K562 (cell line): Measurements from ENCODE around the gene SOX6. TPM values are rescaled to one million over a fixed set of nuclear protein-coding genes. Genes with fewer than 3 reads are reported as not detected.
A peak's percentile ranks its signal among the peaks of the same experiment; 100 is the strongest.

Source experiments
- CBFA2T3 ChIP-seq: fragments of 450-650 bp; IDR thresholded peaks from 2 replicates; pipeline ENCODE4 v1.6.1; 2017
- CTCF ChIP-seq, 3 experiments: IDR thresholded peaks in 2 of 3; conservative IDR thresholded peaks in 1 of 3; 2 replicates each; pipeline ENCODE4 v1.5.1; 2011 to 2012; ENCODE audit warnings: low read length in 3 of 3, mild to moderate bottlenecking in 3 of 3, control low read depth in 2 of 3, improper control_type of control experiment in 1 of 3, inconsistent platforms in 1 of 3, low read depth in 1 of 3, mixed read lengths in 1 of 3, moderate library complexity in 1 of 3; ENCODE audit not compliant: insufficient read depth in 2 of 3
- DPF2 ChIP-seq: fragments of 450-650 bp; IDR thresholded peaks from 2 replicates; pipeline ENCODE4 v1.6.1; 2016
- REST ChIP-seq, 2 experiments: fragments of 450-650 bp; formaldehyde crosslinking in 1 of 2; IDR thresholded peaks; 2 replicates each; pipeline versions ENCODE4 v1.4.0 to v1.6.1; 2014 to 2020; ENCODE audit warnings: mild to moderate bottlenecking in 2 of 2, borderline replicate concordance in 1 of 2, low read depth in 1 of 2
- SMARCE1 ChIP-seq: fragments of 450-650 bp; IDR thresholded peaks from 2 replicates; pipeline ENCODE4 v1.7.1; 2016; ENCODE audit warnings: mild to moderate bottlenecking
- TAL1 ChIP-seq: fragments of 450-650 bp; IDR thresholded peaks from 2 replicates; pipeline ENCODE4 v1.6.1; 2016; ENCODE audit warnings: mild to moderate bottlenecking
- TCF3 ChIP-seq: sonication (generic); formaldehyde crosslinking; IDR thresholded peaks from 2 replicates; pipeline ENCODE4 v1.4.0; 2020; ENCODE audit warnings: mild to moderate bottlenecking, missing genetic modification reagents
- U2AF2 ChIP-seq: fragments of 200-400 bp; formaldehyde crosslinking; optimal IDR thresholded peaks from 2 replicates; pipeline ENCODE3; 2017; ENCODE audit warnings: low read depth, mild to moderate bottlenecking, low read length
- polyA plus RNA-seq, 8 experiments: library from polyadenylated mRNA; depleted of rRNA in 4 of 8; stranded (reverse) in 5 of 8; unstranded in 3 of 8; fragments of >200 nt; fragmentation: Nextera tagmentation in 2 of 8; fragmentation: Illumina TruSeq in 1 of 8; extraction: Ambion mirVana in 2 of 8; extraction: Trizol in 1 of 8; gene quantifications; 2 replicates each; pipeline versions ENCODE4 v1.2.1 to v1.2.3, GENCODE V29; 2011 to 2014; ENCODE audit warnings: inconsistent platforms in 1 of 8, missing spikeins in 1 of 8
- total RNA-seq, 7 experiments: library from RNA; depleted of rRNA in 6 of 7; stranded (reverse); fragments of >200 nt in 6 of 7; fragmentation: Illumina TruSeq in 2 of 7; extraction: Trizol in 2 of 7; gene quantifications; 2 replicates each; pipeline versions ENCODE4 v1.2.1 to v1.2.3, GENCODE V29; 2011 to 2021; ENCODE audit warnings: low replicate concordance in 1 of 7
- TF ChIP-seq, protein P1 (sequence below): IDR thresholded peaks from 2 replicates; pipeline ENCODE4 v1.6.1; 2012; ENCODE audit warnings: low read depth, low read length, improper control_type of control experiment, borderline replicate concordance
- TF ChIP-seq, protein P2 (sequence below), 2 experiments: IDR thresholded peaks in 1 of 2; conservative IDR thresholded peaks in 1 of 2; 2 replicates each; pipeline ENCODE4 v1.6.1; 2016; ENCODE audit warnings: low read depth in 2 of 2, mild to moderate bottlenecking in 1 of 2, missing compliant biosample characterization in 1 of 2, missing genetic modification characterization in 1 of 2, moderate library complexity in 1 of 2

SOX6 gene
- total and polyA plus RNA-seq, 9 of the 15 experiments (the other 6 are each of a cell fraction or from before 2014, with no cell fraction given), result 0.89 to 8.7 (median 5.7) TPM

GRCh38 chr11:16271258-16271657 lies 85.1 kb downstream of the SOX6 start (continued):
- TF ChIP-seq REST (IDR thresholded peaks at IDR 0.05; ENCODE audit: borderline replicate concordance) (peak; percentile 59; the same call in 1 of the 2 replicates), REST (CRISPR knock-in tag; IDR thresholded peaks at IDR 0.05; ENCODE audit: low read depth) (no peak), CBFA2T3 (peak; percentile 36; the same call in 1 of the 2 replicates), CTCF (IDR thresholded peaks at IDR 0.05 in 2 of 3, conservative IDR thresholded peaks at IDR 0.05 in 1 of 3; ENCODE audit: insufficient read depth in 2 of 3, low read depth in 1 of 3, low read length in 3 of 3) (peak in 1 of 3 experiments; percentile 8; a peak in 2 of 6 replicates), DPF2 (peak; percentile 43; the same call in 1 of the 2 replicates), SMARCE1 (peak; percentile 57; the same call in 1 of the 2 replicates), TAL1 (peak; percentile 48), TCF3 (CRISPR knock-in tag) (peak; percentile 33; the same call in 1 of the 2 replicates), U2AF2 (no peak)
- TF ChIP-seq, protein P1, sequence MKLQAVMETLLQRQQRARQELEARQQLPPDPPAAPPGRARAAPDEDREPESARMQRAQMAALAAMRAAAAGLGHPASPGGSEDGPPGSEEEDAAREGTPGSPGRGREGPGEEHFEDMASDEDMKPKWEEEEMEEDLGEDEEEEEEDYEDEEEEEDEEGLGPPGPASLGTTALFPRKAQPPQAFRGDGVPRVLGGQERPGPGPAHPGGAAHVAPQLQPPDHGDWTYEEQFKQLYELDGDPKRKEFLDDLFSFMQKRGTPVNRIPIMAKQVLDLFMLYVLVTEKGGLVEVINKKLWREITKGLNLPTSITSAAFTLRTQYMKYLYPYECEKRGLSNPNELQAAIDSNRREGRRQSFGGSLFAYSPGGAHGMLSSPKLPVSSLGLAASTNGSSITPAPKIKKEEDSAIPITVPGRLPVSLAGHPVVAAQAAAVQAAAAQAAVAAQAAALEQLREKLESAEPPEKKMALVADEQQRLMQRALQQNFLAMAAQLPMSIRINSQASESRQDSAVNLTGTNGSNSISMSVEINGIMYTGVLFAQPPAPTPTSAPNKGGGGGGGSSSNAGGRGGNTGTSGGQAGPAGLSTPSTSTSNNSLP, result 0 out of 2 replicates have a peak, but pooled peaks have one; percentile 51
- TF ChIP-seq, protein P2, sequence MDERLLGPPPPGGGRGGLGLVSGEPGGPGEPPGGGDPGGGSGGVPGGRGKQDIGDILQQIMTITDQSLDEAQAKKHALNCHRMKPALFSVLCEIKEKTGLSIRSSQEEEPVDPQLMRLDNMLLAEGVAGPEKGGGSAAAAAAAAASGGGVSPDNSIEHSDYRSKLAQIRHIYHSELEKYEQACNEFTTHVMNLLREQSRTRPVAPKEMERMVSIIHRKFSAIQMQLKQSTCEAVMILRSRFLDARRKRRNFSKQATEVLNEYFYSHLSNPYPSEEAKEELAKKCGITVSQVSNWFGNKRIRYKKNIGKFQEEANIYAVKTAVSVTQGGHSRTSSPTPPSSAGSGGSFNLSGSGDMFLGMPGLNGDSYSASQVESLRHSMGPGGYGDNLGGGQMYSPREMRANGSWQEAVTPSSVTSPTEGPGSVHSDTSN (CRISPR knock-in tag; IDR thresholded peaks at IDR 0.05; ENCODE audit: low read depth), result no peak
- TF ChIP-seq, protein P2 (tag; conservative IDR thresholded peaks at IDR 0.05; ENCODE audit: low read depth), result peak; percentile 80
